Measurements from ENCODE around the gene FBLIM1.
A peak's percentile ranks its signal among the peaks of the same experiment; 100 is the strongest.

The FBLIM1 gene

DNA sequence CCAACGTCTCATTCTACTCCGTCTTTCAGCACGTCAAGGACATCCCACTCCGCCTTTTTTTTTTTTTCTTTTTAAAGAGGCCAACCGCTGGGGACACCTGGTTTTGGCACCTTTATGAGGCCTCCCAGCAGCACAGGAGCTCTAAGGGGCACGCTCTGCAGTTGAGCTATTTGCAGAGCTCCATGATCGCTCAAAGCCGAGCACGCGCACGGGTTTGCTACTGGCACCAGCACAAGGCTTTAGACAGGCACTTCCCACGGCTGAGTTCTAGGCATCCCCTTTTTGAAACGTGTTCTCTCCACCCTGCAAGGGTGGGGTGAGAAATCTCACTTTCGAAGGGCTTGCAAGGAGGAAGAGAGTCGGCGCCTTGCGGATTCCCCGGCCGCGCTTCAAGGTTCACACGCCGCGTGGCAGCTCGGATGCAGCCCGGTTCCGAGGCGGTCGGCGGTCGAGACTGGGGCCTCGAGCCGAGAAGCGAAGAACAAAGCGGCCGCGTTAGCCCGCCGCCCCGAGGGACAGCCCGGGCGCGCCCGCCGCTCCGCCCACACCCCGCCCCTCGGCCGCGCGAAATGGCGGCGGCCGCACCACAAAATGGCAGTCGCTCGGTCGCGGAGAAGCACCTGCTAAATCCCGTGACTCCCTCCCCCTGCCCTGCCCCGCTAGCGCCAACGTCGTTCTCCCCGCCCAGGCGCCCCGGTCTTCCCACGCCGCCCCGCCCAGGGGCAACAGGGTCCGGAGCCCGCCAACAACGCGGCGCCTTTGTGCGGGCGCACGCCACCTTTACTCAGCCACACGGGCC is 76.0 kb downstream of the FBLIM1 start:
- Histone ChIP-seq H2AFZ (ENCODE audit: low read depth, low read length, severe bottlenecking) (peak overlapping the region; percentile 49), H3K79me2 (ENCODE audit: insufficient read depth, low read length) (peaks cover 4% of the 10 kb centered on the region; the same call in 1 of the 2 replicates), H3K9me3 (ENCODE audit: insufficient read depth, low read length) (no peaks in the 10 kb centered on the region), H3K27ac (ENCODE audit: low read depth, low read length) (peak overlapping the region; percentile 98), H3K9ac (ENCODE audit: low read length) (peak overlapping the region; percentile 88), H3K27me3 (ENCODE audit: low read length) (no peaks in the 10 kb centered on the region), H3K36me3 (ENCODE audit: low read length) (no peaks in the 10 kb centered on the region), H3K9me2 (replicated peaks; ENCODE audit: insufficient read depth, low read length) (no peaks in the 10 kb centered on the region), H3F3A (ENCODE audit: insufficient read depth) (peaks cover 72% of the 10 kb centered on the region), H3K4me2 (ENCODE audit: low read depth, low read length, poor library complexity, severe bottlenecking) (peak overlapping the region; percentile 100), H3K4me3 (ENCODE audit: insufficient read depth, low read length, poor library complexity, severe bottlenecking) (peak overlapping the region; percentile 72), H4K20me1 (ENCODE audit: low read depth, low read length) (no peaks in the 10 kb centered on the region)
- TF ChIP-seq EZH2phosphoT487 (conservative IDR thresholded peaks at IDR 0.05; ENCODE audit: low read length), result no peak
- TF ChIP-seq, protein P1, sequence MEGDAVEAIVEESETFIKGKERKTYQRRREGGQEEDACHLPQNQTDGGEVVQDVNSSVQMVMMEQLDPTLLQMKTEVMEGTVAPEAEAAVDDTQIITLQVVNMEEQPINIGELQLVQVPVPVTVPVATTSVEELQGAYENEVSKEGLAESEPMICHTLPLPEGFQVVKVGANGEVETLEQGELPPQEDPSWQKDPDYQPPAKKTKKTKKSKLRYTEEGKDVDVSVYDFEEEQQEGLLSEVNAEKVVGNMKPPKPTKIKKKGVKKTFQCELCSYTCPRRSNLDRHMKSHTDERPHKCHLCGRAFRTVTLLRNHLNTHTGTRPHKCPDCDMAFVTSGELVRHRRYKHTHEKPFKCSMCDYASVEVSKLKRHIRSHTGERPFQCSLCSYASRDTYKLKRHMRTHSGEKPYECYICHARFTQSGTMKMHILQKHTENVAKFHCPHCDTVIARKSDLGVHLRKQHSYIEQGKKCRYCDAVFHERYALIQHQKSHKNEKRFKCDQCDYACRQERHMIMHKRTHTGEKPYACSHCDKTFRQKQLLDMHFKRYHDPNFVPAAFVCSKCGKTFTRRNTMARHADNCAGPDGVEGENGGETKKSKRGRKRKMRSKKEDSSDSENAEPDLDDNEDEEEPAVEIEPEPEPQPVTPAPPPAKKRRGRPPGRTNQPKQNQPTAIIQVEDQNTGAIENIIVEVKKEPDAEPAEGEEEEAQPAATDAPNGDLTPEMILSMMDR (IDR thresholded peaks at IDR 0.05; ENCODE audit: insufficient read depth, low read length, poor library complexity, severe bottlenecking), result no peak

- no peaks in the 10 kb centered on the region for H3K36me3 ChIP-seq (ENCODE audit: low read length)
- peaks cover 4% of the 10 kb centered on the region; the same call in 1 of the 2 replicates for H3K79me2 ChIP-seq (ENCODE audit: insufficient read depth, low read length)
- no peak for TF ChIP-seq EZH2phosphoT487 (conservative IDR thresholded peaks at IDR 0.05; ENCODE audit: low read length)
- TF ChIP-seq, protein P1 (IDR thresholded peaks at IDR 0.05; ENCODE audit: insufficient read depth, low read length, poor library complexity, severe bottlenecking), result no peak
- H3K27ac ChIP-seq (ENCODE audit: low read depth, low read length), result peak overlapping the region; percentile 98
- no peaks in the 10 kb centered on the region for H3K9me3 ChIP-seq (ENCODE audit: insufficient read depth, low read length)
- H4K20me1 ChIP-seq (ENCODE audit: low read depth, low read length), result no peaks in the 10 kb centered on the region
- H3K9me2 ChIP-seq (replicated peaks; ENCODE audit: insufficient read depth, low read length), result no peaks in the 10 kb centered on the region
- peaks cover 66% of the 10 kb centered on the region for H3F3A ChIP-seq (ENCODE audit: insufficient read depth)
- H3K9ac ChIP-seq (ENCODE audit: low read length), result peak overlapping the region; percentile 88
- no peaks in the 10 kb centered on the region for H3K27me3 ChIP-seq (ENCODE audit: low read length)
- peak overlapping the region; percentile 72 for H3K4me3 ChIP-seq (ENCODE audit: insufficient read depth, low read length, poor library complexity, severe bottlenecking)
- H3K4me2 ChIP-seq (ENCODE audit: low read depth, low read length, poor library complexity, severe bottlenecking), result peak overlapping the region; percentile 100
- peak overlapping the region; percentile 49 for H2AFZ ChIP-seq (ENCODE audit: low read depth, low read length, severe bottlenecking)
Measured at GRCh38 chr1:15835205-15835740, 76.7 kb downstream of the FBLIM1 start.

- Histone ChIP-seq H3K27ac (ENCODE audit: low read depth, low read length) (peak overlapping the region; percentile 98), H3F3A (ENCODE audit: insufficient read depth) (peaks cover 59% of the 10 kb centered on the region), H3K4me3 (ENCODE audit: insufficient read depth, low read length, poor library complexity, severe bottlenecking) (peak overlapping the region; percentile 72), H4K20me1 (ENCODE audit: low read depth, low read length) (no peaks in the 10 kb centered on the region), H2AFZ (ENCODE audit: low read depth, low read length, severe bottlenecking) (peak overlapping the region; percentile 49), H3K27me3 (ENCODE audit: low read length) (no peaks in the 10 kb centered on the region), H3K79me2 (ENCODE audit: insufficient read depth, low read length) (peaks cover 4% of the 10 kb centered on the region; the same call in 1 of the 2 replicates), H3K4me2 (ENCODE audit: low read depth, low read length, poor library complexity, severe bottlenecking) (peak overlapping the region; percentile 100), H3K9me3 (ENCODE audit: insufficient read depth, low read length) (no peaks in the 10 kb centered on the region), H3K36me3 (ENCODE audit: low read length) (no peaks in the 10 kb centered on the region), H3K9me2 (replicated peaks; ENCODE audit: insufficient read depth, low read length) (no peaks in the 10 kb centered on the region), H3K9ac (ENCODE audit: low read length) (peak overlapping the region; percentile 88)
- TF ChIP-seq, protein P1 (IDR thresholded peaks at IDR 0.05; ENCODE audit: insufficient read depth, low read length, poor library complexity, severe bottlenecking), result no peak
- TF ChIP-seq EZH2phosphoT487 (conservative IDR thresholded peaks at IDR 0.05; ENCODE audit: low read length), result no peak
Measured at GRCh38 chr1:15835741-15836510, 77.3 kb downstream of the FBLIM1 start.

Data from SU-DHL-6 (cell line).